Transverse colon (tissue), 4 donors: ENCODE measurements around the gene TMEM181. TPM values are rescaled to one million over a fixed set of nuclear protein-coding genes. Genes with fewer than 3 reads are reported as not detected.

Experiments used
- DNase-seq: peaks from one replicate; pipeline ENCODE4 v3.0.0-alpha.2; 2019
- H3K27ac ChIP-seq, 4 donors: fragments of 200-600 bp; sonication (generic); 2 replicates each; pipeline ENCODE4 v1.5.1; 2016 to 2018; ENCODE audit warnings: inconsistent platforms in 4 of 4
- H3K27me3 ChIP-seq: fragments of 200-600 bp; sonication (generic); 2 replicates; pipeline ENCODE4 v1.5.1; 2017; ENCODE audit warnings: inconsistent platforms
- H3K36me3 ChIP-seq, 4 donors: fragments of 200-600 bp; sonication (generic); 2 replicates each; pipeline ENCODE4 v1.5.1; 2017 to 2019; ENCODE audit warnings: inconsistent platforms in 4 of 4
- H3K4me1 ChIP-seq, 4 donors: fragments of 200-600 bp; sonication (generic); 2 replicates each; pipeline ENCODE4 v1.5.1; 2017 to 2020; ENCODE audit warnings: inconsistent platforms in 4 of 4
- H3K4me3 ChIP-seq, 4 donors: fragments of 200-600 bp; sonication (generic); 1 replicate in 1 of 4; 2 replicates in 3 of 4; pipeline versions ENCODE4 v1.5.1 to v1.6.1; 2017 to 2019; ENCODE audit warnings: inconsistent platforms in 4 of 4
- H3K9me3 ChIP-seq, 2 donors: fragments of 200-600 bp; sonication (generic); 2 replicates each; pipeline ENCODE4 v1.5.1; 2017 to 2019; ENCODE audit warnings: inconsistent platforms in 2 of 2
- CTCF ChIP-seq, 5 experiments: fragments of 200-600 bp in 3 of 5; fragments of 450-650 bp in 2 of 5; sonication (generic) in 3 of 5; IDR thresholded peaks; 1 replicate in 2 of 5; 2 replicates in 3 of 5; pipeline ENCODE4 v1.5.1; 2016 to 2017; ENCODE audit warnings: antibody characterized with exemption in 5 of 5, inconsistent platforms in 3 of 5, mild to moderate bottlenecking in 2 of 5, moderate library complexity in 1 of 5
- EP300 ChIP-seq: sonication (generic); formaldehyde crosslinking; IDR thresholded peaks from one replicate; pipeline ENCODE4 v1.6.1; 2017; ENCODE audit warnings: antibody characterized with exemption, low read depth
- POLR2A ChIP-seq: fragments of 450-650 bp; IDR thresholded peaks from one replicate; pipeline ENCODE4 v1.6.1; 2016; ENCODE audit warnings: antibody characterized with exemption, mild to moderate bottlenecking, moderate library complexity
- POLR2AphosphoS5 ChIP-seq, 3 donors: sonication (generic); formaldehyde crosslinking; IDR thresholded peaks; one replicate each; pipeline ENCODE4 v1.6.1; 2016; ENCODE audit warnings: antibody characterized with exemption in 3 of 3
- WGBS, 2 donors: methylation state at CpG; one replicate each; pipeline ENCODE4 v1.1.5; 2018; ENCODE audit warnings: low coverage in 1 of 2; 5-methylcytosine and 5-hydroxymethylcytosine counted together
- in situ Hi-C, 4 donors: fragments of 200-750 bp; cut with MboI; loops; one replicate each; pipeline versions ENCODE4 v1.15.0 to v1.15.1; 2017; ENCODE audit warnings: low sequenced_read_pairs in 3 of 4, low pct_ligation_motif_present in 1 of 4, low pct_unique_long_range_greater_than_20kb in 1 of 4
- intact Hi-C: fragments of 100-400 bp; cut with DNase I; formaldehyde crosslinking; loops from one replicate; pipeline ENCODE4 v1.15.1; 2023; ENCODE audit warnings: low total_unique reads
- total RNA-seq, 4 donors: library from RNA; depleted of rRNA; stranded (reverse); fragments of >200 nt; gene quantifications; one replicate each; pipeline ENCODE4 v1.1.0, GENCODE V29; 2016

Gene TMEM181
- total RNA-seq, 4 donors from 2014 or later: 15.7 to 41.3 (median 34.2) TPM

- Histone ChIP-seq H3K27me3 (no peaks in the 10 kb centered on the region), H3K36me3 (peaks cover 0 to 45% (median 16%) of the 10 kb centered on the region in 4 donors), H3K27ac (no peak overlapping the region), H3K4me1 (no peaks in the 10 kb centered on the region), H3K4me3 (no peak overlapping the region), H3K9me3 (no peaks in the 10 kb centered on the region)
- TF ChIP-seq EP300: no peak
- no peak for TF ChIP-seq CTCF (IDR thresholded peaks at IDR 0.05)
- no peak for TF ChIP-seq POLR2AphosphoS5 (IDR thresholded peaks at IDR 0.05)
- TF ChIP-seq POLR2A: no peak
- intact Hi-C loops: loop anchor here (10.0 kb wide), 1 partner anchor 383 kb away; no protein-coding TSS in a partner anchor
- DNase-seq: no peak
- 88 to 100% methylated on average over 2 to 12 of the region's 12 CpGs for WGBS, 2 donors
- in situ Hi-C loops: loop anchor here in 3 of 4 donors (10.0 to 25.0 kb wide), 2 partner anchors 383 to 396 kb away; no protein-coding TSS in a partner anchor
These were observed 48.3 kb downstream of the TMEM181 start for GRCh38 chr6:158608221-158608620.

- in situ Hi-C loops (loop anchor here in 3 of 4 donors (10.0 to 25.0 kb wide), 2 partner anchors 385 to 397 kb away; no protein-coding TSS in a partner anchor), intact Hi-C loops (loop anchor here (10.0 kb wide), 1 partner anchor 385 kb away; no protein-coding TSS in a partner anchor)
These were observed 49.7 kb downstream of the TMEM181 start for GRCh38 chr6:158609455-158610155.

GRCh38 chr6:158610319-158610968 is 50.6 kb downstream of the TMEM181 start:
- in situ Hi-C loops: loop anchor here in 2 of 4 donors (25.0 kb wide), 1 partner anchor 398 kb away; no protein-coding TSS in a partner anchor
- H3K4me1 ChIP-seq: no peaks in the 10 kb centered on the region
- no peaks in the 10 kb centered on the region for H3K27me3 ChIP-seq
- no peak for DNase-seq
- H3K9me3 ChIP-seq: no peaks in the 10 kb centered on the region
- H3K36me3 ChIP-seq: peaks cover 0 to 51% (median 16%) of the 10 kb centered on the region in 4 donors
- intact Hi-C loops: no loop called here
- no peak overlapping the region for H3K27ac ChIP-seq
- H3K4me3 ChIP-seq: no peak overlapping the region
- TF ChIP-seq POLR2AphosphoS5 (IDR thresholded peaks at IDR 0.05) (no peak), POLR2A (no peak), CTCF (IDR thresholded peaks at IDR 0.05) (no peak), EP300 (no peak)
- 92% methylated on average over 9 of the region's 9 CpGs; no CpG with 5 or more reads in 1 of the 2 donors for WGBS, 2 donors

More at GRCh38 chr6:158609455-158610155, 49.7 kb downstream of the TMEM181 start:
- WGBS, 2 donors: 94% methylated on average over 12 of the region's 13 CpGs; no CpG with 5 or more reads in 1 of the 2 donors
- TF ChIP-seq CTCF (IDR thresholded peaks at IDR 0.05) (no peak), EP300 (no peak), POLR2A (no peak)
- no peaks in the 10 kb centered on the region for H3K27me3 ChIP-seq
- H3K27ac ChIP-seq: no peak overlapping the region
- H3K4me3 ChIP-seq: no peak overlapping the region
- no peak for DNase-seq
- peaks cover 0 to 46% (median 16%) of the 10 kb centered on the region in 4 donors for H3K36me3 ChIP-seq
- H3K9me3 ChIP-seq: no peaks in the 10 kb centered on the region
- H3K4me1 ChIP-seq: no peaks in the 10 kb centered on the region

GRCh38 chr6:158611039-158611438 is 51.1 kb downstream of the TMEM181 start:
- in situ Hi-C loops: loop anchor here in 2 of 4 donors (25.0 kb wide), 1 partner anchor 399 kb away; no protein-coding TSS in a partner anchor
- no peak overlapping the region for H3K27ac ChIP-seq

More at GRCh38 chr6:158611039-158611438, 51.1 kb downstream of the TMEM181 start:
- Histone ChIP-seq H3K4me1 (no peaks in the 10 kb centered on the region), H3K36me3 (peaks cover 0 to 46% (median 14%) of the 10 kb centered on the region in 4 donors), H3K4me3 (no peak overlapping the region), H3K9me3 (no peaks in the 10 kb centered on the region), H3K27me3 (no peaks in the 10 kb centered on the region)
- intact Hi-C loops: no loop called here
- WGBS, 2 donors: 73% methylated on average over 3 of the region's 3 CpGs; no CpG with 5 or more reads in 1 of the 2 donors
- TF ChIP-seq EP300 (no peak), POLR2AphosphoS5 (IDR thresholded peaks at IDR 0.05) (no peak), POLR2A (no peak)
- no peak for DNase-seq
